HepG2 (cell line): ENCODE measurements around the gene OBSL1. TPM values are rescaled to one million over a fixed set of nuclear protein-coding genes. Genes with fewer than 3 reads are reported as not detected.

ENCODE experiments used
- AHR ChIP-seq: IDR thresholded peaks from 2 replicates; pipeline ENCODE4 v1.6.1; 2018; ENCODE audit warnings: missing genetic modification reagents, missing compliant biosample characterization
- ATF6 ChIP-seq: sonication (generic); formaldehyde crosslinking; conservative IDR thresholded peaks from 2 replicates; pipeline ENCODE4 v1.4.0; 2020; ENCODE audit warnings: missing genetic modification reagents
- BRD4 ChIP-seq: sonication (generic); formaldehyde crosslinking; IDR thresholded peaks from 2 replicates; pipeline ENCODE4 v1.4.0; 2020; ENCODE audit warnings: missing genetic modification reagents
- HINFP ChIP-seq: sonication (generic); formaldehyde crosslinking; IDR thresholded peaks from 2 replicates; pipeline ENCODE4 v1.4.0; 2020; ENCODE audit warnings: low read depth, mild to moderate bottlenecking, missing genetic modification reagents
- HNRNPUL1 ChIP-seq: fragments of 200-400 bp; formaldehyde crosslinking; IDR thresholded peaks from 2 replicates; pipeline ENCODE4 v1.6.1; 2017; ENCODE audit warnings: low read depth, mild to moderate bottlenecking, low read length, moderate library complexity
- MXD3 ChIP-seq: IDR thresholded peaks from 2 replicates; pipeline ENCODE4 v1.6.1; 2016; ENCODE audit warnings: mild to moderate bottlenecking, missing biosample characterization, missing genetic modification reagents
- NONO ChIP-seq, 2 experiments: fragments of 450-650 bp in 1 of 2; sonication (generic) in 1 of 2; formaldehyde crosslinking in 1 of 2; IDR thresholded peaks in 1 of 2; conservative IDR thresholded peaks in 1 of 2; 2 replicates each; pipeline versions ENCODE4 v1.6.1 to v1.8.0; 2017 to 2022; ENCODE audit warnings: mild to moderate bottlenecking in 1 of 2, missing genetic modification reagents in 1 of 2, moderate library complexity in 1 of 2
- SP5 ChIP-seq: IDR thresholded peaks from 2 replicates; pipeline ENCODE4 v1.6.1; 2016; ENCODE audit warnings: low read depth, borderline replicate concordance
- YY1 ChIP-seq: IDR thresholded peaks from 2 replicates; pipeline ENCODE4 v1.6.1; 2011; ENCODE audit warnings: low read length, low read depth, moderate library complexity, mild to moderate bottlenecking; ENCODE audit not compliant: insufficient read depth, insufficient replicate concordance
- ZBTB21 ChIP-seq: sonication (generic); formaldehyde crosslinking; IDR thresholded peaks from 2 replicates; pipeline ENCODE4 v1.4.0; 2020; ENCODE audit warnings: missing genetic modification reagents
- ZFY ChIP-seq: sonication (generic); formaldehyde crosslinking; IDR thresholded peaks from 2 replicates; pipeline ENCODE4 v1.4.0; 2020; ENCODE audit warnings: missing genetic modification reagents
- ZNF280B ChIP-seq: sonication (generic); formaldehyde crosslinking; IDR thresholded peaks from 2 replicates; pipeline ENCODE4 v1.5.0; 2020; ENCODE audit warnings: missing genetic modification reagents, mild to moderate bottlenecking, borderline replicate concordance
- ZNF609 ChIP-seq: sonication (generic); formaldehyde crosslinking; IDR thresholded peaks from 2 replicates; pipeline ENCODE4 v1.4.0; 2020; ENCODE audit warnings: mild to moderate bottlenecking, missing genetic modification reagents, borderline replicate concordance
- ZNF639 ChIP-seq: conservative IDR thresholded peaks from 2 replicates; pipeline ENCODE4 v1.6.1; 2018; ENCODE audit warnings: missing genetic modification reagents
- ZNF720 ChIP-seq: sonication (generic); formaldehyde crosslinking; IDR thresholded peaks from 2 replicates; pipeline ENCODE4 v1.4.0; 2020; ENCODE audit warnings: missing genetic modification reagents
- polyA plus RNA-seq, 8 experiments: library from polyadenylated mRNA; depleted of rRNA in 3 of 8; stranded (reverse) in 7 of 8; unstranded in 1 of 8; fragments of >200 nt; fragmentation: Illumina TruSeq in 4 of 8; extraction: Trizol in 4 of 8; gene quantifications; 2 replicates each; pipeline versions ENCODE4 v1.2.1 to v1.2.3, GENCODE V29; 2011 to 2016; ENCODE audit warnings: low read depth in 4 of 8, missing spikeins in 1 of 8, mixed read lengths in 1 of 8; ENCODE audit not compliant: insufficient read depth in 1 of 8
- total RNA-seq, 5 experiments: library from RNA; depleted of rRNA; stranded (reverse); fragments of >200 nt; fragmentation: Illumina TruSeq; extraction: Trizol; gene quantifications; 2 replicates each; pipeline ENCODE4 v1.2.3, GENCODE V29; 2016; ENCODE audit warnings: low read depth in 1 of 5

OBSL1 gene
- total and polyA plus RNA-seq, 2 of the 13 experiments (the other 11 are each of a cell fraction or from before 2014, with no cell fraction given) = 86.7 to 218 TPM

- TF ChIP-seq ZNF609 (CRISPR knock-in tag) = 0 out of 2 replicates have a peak, but pooled peaks have one; percentile 23
- no peak for TF ChIP-seq ZNF720 (CRISPR knock-in tag)
- TF ChIP-seq ZBTB21 (CRISPR knock-in tag) = peak; percentile 99
- TF ChIP-seq ZNF639 = peak; percentile 81
- TF ChIP-seq HNRNPUL1 = 0 out of 2 replicates have a peak, but pooled peaks have one; percentile 34
- peak; percentile 72; the same call in 1 of the 2 replicates for TF ChIP-seq HINFP (CRISPR knock-in tag)
- peak; percentile 95 for TF ChIP-seq SP5
- TF ChIP-seq NONO (IDR thresholded peaks at IDR 0.05) = no peak
- TF ChIP-seq NONO (CRISPR knock-in tag; conservative IDR thresholded peaks at IDR 0.05) = peak; percentile 75
- TF ChIP-seq ZNF280B (CRISPR knock-in tag) = peak; percentile 5; the same call in 1 of the 2 replicates
- peak; percentile 78 for TF ChIP-seq ZFY (CRISPR knock-in tag)
- TF ChIP-seq YY1 = peak; percentile 12
- no peak for TF ChIP-seq ATF6 (CRISPR knock-in tag)
- TF ChIP-seq AHR (CRISPR knock-in tag) = peak; percentile 40; the same call in 1 of the 2 replicates
- TF ChIP-seq MXD3 (CRISPR knock-in tag) = 0 out of 2 replicates have a peak, but pooled peaks have one; percentile 44
- 0 out of 2 replicates have a peak, but pooled peaks have one; percentile 39 for TF ChIP-seq BRD4 (CRISPR knock-in tag)
Measured at GRCh38 chr2:219543596-219544358, 27.6 kb downstream of the OBSL1 start, which contains the start of the genes CHPF and TMEM198 (continued).
